Pons (tissue), 1 donor: Measurements from ENCODE around the gene TAS2R40.
A peak's percentile ranks its signal among the peaks of the same experiment; 100 is the strongest.
"Not testable (repeated sequence)": the region's sequence is repeated elsewhere in the genome, so short reads cannot be mapped to it uniquely, and the experiment has no call there.

Source experiments
- DNase-seq: peaks from one replicate; pipeline ENCODE4 v3.0.0-alpha.2; 2016; ENCODE audit warnings: low spot score

Gene TAS2R40

DNA sequence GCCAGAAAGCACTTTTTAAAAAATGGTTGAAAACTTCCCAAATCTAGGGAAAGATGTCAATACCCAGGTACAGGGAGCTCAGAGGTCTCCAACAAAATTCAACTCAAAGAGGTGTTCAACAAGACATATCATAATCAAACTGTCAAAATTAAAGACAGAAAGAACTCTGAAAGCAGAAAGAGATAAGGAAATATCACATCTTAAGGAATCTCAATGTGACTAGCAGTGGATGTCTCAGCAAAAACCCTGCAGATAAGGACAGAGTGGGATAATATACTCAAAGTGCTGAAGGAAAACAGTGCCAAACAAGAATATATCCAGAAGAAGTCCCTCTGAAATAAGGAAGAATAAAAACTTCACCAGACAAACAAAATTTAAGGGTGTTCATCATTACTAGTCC lies 28.4 kb downstream of the TAS2R40 start:
- DNase-seq: no peak

DNA sequence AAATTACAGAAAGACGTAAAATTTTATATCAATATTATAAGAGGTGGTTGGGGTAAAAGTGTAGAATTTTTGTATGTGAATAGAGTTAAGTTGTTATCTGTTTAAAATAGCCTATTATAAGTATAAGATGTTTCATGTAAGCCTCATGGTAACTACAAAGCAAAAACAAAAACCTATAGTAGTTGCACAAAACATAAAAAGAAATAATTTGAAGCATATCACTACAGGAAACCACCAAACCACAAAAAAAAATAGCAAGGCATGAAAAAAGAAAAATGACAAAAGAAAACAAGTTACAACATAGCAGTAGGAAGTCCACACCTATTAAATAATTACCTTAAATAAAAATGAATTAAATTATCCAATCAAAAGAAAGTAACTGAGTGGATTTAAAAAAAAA lies 29.0 kb downstream of the TAS2R40 start:
- no peak for DNase-seq

DNA sequence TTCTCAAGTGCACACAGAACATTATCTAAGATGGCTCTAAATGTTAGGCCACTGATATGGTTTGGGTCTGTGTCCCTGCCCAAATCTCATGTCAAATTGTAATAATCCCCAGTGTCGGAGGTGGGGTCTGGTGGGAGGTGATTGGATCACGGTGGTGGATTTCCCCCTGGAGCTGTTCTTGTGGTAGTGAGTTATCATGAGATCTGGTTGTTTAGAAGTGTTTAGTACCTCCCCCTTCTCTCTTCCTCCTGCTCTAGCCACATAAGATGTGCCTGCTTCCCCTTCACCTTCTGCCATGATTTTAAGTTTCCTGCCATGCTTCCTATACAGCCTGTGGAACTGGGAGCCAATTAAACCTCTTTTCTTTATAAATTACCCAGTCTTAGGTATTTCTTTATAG lies 30.2 kb downstream of the TAS2R40 start:
- DNase-seq: no peak

DNA sequence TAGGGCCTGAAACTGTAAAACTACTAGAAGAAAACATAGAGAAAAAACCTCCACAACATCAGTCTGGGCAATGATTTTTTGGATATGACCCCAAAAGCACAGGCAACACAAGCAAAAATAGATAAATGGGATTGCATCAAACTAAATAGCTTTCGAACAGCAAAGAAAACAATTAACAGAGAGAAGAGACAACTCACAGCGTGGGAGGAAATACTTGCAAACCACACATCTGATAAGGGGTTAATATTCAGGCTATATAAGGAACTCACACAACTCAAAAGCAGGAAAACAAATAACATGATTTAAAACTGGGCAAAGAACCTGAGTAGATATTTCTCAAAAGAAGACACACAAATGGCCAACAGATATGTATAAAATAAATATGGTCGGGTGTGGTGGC lies 33.7 kb downstream of the TAS2R40 start:
- DNase-seq: no peak

DNA sequence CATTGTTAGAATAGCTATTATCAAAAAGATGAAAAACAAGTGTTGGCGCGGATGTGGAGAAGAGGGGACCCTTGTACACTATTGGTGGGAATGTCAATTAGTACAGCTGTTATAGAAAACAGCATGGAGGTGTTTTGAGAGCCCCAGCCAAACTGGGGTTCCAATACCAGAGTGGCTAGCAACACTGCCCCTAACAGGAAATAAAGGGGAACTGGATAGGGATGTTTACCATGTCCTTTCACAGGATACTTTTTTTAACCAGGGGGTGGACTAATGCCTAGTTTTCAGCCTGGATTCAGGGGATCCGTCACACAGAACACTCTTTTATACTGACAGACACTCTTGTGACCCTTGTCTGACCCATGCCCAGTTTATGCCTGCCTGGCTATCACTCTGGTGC lies 34.5 kb downstream of the TAS2R40 start:
- DNase-seq: no peak

DNA sequence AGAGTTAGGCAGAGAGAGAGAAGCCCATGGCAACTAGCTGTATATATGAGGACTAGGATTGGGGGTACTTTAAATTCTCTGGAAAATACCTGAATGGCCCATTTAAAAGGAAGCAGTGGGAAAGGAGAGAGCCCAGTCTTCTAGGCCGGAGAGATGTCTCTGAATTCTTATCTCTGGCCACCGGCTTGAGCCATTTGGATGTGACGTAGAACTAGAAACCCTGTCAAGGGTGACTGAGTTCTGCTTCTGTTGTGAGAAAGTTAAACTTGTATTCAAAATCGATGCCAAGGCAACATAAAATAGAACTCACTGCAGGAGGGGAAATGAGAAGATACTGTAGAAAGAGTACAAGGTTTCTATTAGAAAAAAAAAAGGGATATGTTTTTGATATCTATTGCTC lies 35.1 kb downstream of the TAS2R40 start:
- no peak for DNase-seq

DNA sequence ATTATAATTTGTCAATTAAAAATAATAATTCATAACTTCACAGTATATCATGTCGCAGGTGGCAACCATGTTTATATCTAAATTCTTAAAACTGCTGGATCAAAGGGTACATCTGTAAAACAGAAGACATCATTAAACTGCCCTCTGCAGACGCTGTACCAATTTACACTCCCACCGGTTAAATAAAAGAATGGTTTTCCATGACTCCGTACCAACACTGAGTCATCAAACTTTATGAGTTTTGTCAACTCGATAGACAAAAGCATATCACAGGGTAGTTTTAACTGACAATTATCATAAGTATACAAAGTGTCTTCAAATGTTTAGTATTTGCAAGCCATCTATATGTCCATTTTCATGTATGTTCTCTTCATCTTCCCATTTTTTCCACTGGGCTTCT lies 35.7 kb downstream of the TAS2R40 start:
- DNase-seq: no peak

DNA sequence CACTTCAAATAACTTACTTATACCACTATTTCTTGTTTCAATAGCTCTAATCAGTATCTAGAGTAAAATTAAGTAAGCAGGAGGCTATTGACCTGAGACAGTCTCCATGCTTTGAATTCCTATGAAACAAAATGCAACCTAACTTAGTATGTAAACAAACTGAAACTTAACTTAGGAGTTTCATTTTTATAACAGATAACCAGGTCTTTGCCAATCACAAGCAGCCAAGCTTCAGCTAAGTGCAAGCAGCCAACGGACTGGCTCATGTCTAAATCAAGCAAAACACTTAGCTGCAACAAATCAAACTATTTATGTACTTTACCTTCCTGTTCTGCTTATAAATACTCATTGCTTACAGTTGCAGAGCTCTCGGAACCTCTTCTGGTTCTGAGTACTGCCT lies 37.0 kb downstream of the TAS2R40 start:
- DNase-seq: no peak

DNA sequence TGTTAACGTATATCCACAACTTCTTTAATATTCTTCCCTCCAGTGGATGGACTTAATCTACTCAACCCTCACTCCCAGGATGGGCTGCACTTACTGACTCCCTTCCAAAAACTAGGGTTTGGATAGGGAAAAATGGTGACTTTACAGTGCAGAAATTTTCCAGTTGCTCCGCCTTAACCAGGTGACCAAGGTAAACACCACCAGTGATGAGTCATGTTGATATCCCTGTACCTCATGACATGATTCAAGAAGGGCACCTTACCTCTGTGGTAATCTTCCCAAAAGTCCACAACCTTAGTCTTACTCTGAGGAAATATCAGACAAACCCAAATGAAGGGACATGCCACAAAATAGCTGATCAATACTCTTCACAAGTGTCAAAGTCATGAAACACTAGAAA lies 37.9 kb downstream of the TAS2R40 start:
- no peak for DNase-seq

DNA sequence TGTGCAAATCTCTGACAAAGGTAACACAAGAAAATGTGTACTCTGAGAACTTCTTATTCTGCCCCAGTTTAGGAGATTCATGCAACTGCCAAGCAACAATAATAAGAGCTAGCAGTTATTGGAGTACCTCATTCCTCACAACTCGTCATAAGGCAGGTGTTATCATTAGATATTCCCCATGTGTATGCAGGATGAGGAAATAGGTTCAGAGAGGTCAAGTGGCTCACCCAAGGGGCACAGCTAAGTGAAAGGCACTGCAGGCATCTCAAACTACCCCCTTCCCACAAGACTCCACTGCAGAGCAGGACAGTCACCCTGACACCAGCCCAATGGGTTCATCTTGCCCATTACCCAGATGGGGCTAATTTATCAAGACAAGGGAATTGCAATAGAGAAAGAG lies 40.1 kb downstream of the TAS2R40 start:
- no peak for DNase-seq

DNA sequence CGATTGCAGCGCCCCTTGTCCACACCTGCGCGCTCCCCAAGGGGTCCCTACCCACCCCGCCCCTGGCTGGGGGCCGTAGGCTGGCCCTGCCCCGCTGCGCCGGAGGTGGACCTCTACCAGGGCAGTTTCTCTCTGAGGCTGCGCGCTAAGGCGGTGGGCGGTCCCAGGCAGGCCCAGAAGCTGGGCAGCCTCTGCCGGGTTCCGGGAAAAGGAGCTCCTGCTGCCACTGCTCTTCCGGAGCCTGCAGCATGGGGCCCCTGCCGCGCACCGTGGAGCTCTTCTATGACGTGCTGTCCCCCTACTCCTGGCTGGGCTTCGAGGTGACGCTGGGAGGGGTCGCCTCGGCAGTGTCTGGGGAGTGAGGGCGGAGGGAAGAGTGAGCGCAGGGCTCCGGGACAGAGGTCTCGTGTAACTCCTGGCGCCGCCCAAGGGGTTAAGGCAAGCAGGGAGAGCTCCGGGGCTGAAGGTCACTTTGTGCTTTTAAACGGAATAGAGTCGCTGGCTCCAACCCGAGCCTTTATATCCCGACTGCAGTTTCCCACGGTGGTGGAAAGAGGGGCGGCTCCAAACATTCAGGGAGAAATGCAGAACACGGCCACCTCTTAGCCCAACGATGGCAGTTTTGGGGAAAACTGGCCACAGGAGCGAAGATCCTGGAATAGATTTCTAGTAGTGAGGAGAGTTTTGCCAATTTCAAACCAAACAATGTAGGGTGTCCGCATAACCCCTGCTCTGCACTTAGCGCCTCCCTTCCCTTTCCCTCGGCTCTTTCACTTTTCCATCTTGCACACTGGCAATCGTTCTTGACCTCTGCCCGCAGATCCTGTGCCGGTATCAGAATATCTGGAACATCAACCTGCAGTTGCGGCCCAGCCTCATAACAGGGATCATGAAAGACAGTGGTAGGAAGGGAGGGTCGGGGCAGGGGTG lies 41.7 kb downstream of the TAS2R40 start, which contains the start of gene GSTK1:
GSTK1 (plus strand) TSS at position 176 of the 930 bp plus-strand sequence; CDS start at position 249, 73 bp downstream.
- DNase-seq: peak; percentile 72

DNA sequence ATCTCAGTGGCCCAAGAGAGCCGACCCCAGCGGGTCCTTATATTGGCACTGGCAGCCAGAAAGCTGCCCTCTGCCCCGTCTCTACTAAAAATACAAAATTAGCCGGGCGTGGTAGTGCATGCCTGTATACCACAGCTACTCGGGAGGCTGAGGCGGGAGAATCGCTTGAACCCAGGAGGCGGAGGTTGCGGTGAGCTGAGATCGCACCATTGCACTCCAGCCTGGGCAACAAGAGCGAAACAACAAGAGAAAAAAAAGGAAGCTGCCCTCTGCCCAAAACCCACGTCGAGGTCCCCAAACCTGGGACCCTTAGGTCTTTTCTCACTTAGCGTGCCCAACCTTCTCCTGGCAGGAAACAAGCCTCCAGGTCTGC lies 42.3 kb downstream of the TAS2R40 start:
- DNase-seq: not testable (repeated sequence)

DNA sequence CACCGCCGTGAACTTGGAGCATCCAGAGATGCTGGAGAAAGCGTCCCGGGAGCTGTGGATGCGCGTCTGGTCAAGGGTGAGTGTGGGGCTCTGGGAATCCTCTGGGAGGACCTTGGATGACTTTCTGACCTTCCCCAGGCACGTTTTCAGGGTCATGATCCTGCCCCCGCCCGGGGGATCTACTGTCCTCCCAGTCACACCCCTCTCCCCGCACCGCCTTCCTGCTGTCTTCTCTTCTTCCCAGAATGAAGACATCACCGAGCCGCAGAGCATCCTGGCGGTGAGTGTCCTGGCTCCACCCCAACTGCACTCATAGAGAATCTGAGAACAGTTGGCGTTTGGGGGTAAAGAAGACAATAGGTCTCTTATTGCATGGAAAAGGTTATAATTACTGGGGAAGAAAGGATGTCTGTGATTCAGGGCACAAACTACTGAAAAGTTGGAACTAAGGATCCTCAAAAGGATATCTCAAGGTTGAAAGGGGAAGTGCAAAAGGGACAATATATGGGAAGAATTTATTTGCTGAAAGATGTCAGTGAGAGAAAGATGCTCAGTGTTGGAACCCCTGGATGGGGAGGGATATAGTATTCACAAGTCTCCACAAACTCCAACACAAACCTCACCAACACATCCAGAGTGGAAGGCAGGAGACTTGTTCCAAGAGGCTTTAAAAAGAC lies 43.3 kb downstream of the TAS2R40 start:
- peak; percentile 28 for DNase-seq

DNA sequence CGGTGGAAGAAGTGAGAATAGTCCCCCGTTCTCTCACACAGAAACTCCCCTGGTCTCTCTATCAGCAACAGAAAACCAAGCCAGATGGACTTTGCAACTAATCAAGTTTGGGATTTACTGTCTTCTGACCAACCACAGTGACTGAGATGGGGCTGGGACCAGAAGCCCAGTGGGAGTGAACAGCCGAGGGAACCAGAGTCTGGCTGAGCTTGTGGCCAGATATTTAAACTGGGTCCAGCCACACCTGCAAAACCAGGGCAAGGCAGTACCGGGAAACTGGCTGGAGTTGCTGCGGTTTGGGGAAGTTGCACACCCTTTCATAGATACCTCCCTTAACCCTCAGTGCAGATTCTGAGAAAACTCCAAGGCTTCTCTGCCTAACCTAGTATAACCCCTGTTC lies 47.4 kb downstream of the TAS2R40 start:
- no peak for DNase-seq

DNA sequence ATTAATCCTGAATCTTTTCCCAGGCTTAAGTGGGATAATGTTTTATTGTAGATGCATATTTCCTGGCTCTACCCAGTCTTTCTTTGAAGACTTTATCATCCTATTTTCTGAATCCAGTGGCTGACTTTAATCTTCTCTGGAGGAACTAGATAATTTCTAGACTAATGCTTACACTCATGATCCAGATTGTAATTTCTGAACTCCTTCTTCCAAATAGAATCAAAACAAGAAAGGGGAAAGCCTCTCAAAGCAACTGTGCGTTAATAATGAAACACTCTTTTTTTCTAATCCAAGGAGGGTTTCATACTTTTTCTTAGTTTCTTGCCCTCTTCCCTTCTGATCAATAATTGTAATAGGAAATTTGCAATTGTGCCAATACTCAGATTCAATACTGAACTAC lies 49.4 kb downstream of the TAS2R40 start:
- DNase-seq: no peak
